Subcutaneous adipose tissue (tissue), 4 donors: ENCODE data around the gene P3H4. TPM values are rescaled to one million over a fixed set of nuclear protein-coding genes. Genes with fewer than 3 reads are reported as not detected.

ENCODE experiments used
- CTCF ChIP-seq: fragments of 450-650 bp; IDR thresholded peaks from one replicate; pipeline ENCODE4 v1.5.1; 2016; ENCODE audit warnings: low read depth, mild to moderate bottlenecking, control low read depth, antibody characterized with exemption, moderate library complexity
- total RNA-seq, 4 donors: library from RNA; depleted of rRNA; stranded (reverse); fragments of >200 nt; gene quantifications; one replicate each; pipeline ENCODE4 v1.1.0, GENCODE V29; 2016

Gene P3H4
- total RNA-seq, 4 donors from 2014 or later, result 1.8 to 5.8 (median 5.0) TPM

DNA sequence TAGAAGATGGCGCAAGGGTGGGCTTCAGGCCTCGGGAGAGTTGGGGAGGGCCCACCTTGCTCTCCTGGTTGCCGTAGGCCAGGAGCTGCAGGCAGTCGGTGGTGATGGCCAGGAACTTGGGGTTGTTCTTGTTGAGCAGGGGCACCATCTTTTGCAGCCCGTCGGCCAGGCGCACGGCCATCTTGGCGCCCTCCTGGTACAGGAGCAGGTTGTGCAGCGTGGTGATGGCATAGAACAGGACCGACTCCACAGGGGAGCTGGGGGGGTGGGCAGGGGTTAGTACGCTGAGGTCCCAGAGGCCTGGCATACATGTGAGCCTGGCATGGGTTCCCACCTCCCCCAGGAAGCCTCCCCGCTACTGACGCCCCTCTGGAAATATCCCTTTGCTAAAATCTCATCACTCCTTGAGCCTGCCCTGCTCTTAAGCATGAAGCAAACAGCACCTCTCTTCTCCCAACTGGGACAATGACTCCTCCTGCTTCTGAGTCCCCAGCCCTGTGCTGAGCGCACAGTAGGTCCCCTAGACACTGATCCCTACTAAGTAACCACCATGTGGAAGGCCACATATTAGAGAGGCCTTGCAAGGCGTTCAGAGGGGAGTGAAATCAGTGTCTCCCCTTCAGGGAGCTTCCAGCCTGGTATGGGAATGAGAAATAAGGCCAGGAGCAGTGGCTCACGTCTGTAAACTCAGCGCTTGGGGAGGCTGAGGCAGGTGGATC is 44.3 kb downstream of the P3H4 start:
- no peak for TF ChIP-seq CTCF

DNA sequence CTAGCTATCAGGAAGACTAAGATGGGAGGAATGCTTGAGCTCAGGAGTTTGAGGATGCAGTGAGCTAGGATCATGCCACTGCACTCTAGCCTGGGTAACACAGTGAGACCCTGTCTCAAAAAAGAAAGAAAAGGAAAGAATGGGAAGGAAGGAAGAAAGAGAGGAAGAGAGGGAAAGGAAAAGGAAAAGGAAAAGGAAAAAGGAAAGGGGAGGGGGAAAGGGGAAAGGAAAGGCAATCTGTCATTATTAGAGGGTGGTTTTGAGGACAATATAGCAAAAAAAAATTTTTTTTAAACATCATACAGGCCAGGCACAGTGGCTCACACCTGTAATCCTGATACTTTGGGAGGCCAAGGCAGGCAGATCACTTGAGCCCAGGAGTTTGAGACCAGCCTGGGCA is 45.6 kb downstream of the P3H4 start:
- no peak for TF ChIP-seq CTCF

- no peak for TF ChIP-seq CTCF
Observed at GRCh38 chr17:41763327-41763726, 48.4 kb downstream of the P3H4 start.

DNA sequence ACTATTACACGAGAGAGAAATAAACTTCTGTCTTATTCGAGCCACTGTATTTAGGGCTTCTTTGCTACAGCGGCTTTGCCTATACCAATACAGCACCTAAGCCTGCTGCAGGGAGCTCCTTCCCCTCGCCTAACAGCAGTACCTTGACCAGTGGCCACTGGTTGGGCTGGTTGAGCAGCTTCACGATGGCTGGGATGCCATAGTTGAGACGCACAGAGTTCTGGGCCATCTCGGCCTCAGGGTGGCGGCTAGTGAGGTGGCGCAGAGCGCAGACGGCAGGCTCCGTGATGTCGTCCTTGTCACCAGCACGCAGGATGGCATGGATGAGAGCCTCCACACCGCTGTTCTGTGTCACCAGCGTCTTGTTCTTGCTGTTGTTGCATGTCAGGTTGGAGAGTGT is 48.9 kb downstream of the P3H4 start:
- TF ChIP-seq CTCF, result no peak

- no peak for TF ChIP-seq CTCF
Observed at GRCh38 chr17:41762391-41762790, 49.4 kb downstream of the P3H4 start.

- TF ChIP-seq CTCF, result no peak
Observed at GRCh38 chr17:41760878-41761277, 50.9 kb downstream of the P3H4 start.

- TF ChIP-seq CTCF, result no peak
Observed at GRCh38 chr17:41758601-41759000, 53.1 kb downstream of the P3H4 start.
